WERI-Rb-1 (cell line): ENCODE data around the gene SP2.

ENCODE experiments used
- DNase-seq: peaks from one replicate; pipeline ENCODE4 v3.0.0-alpha.2; 2020
- H3K27ac ChIP-seq: fragments of 250-450 bp; sonication (Bioruptor Pico); 2 replicates; pipeline ENCODE4 v1.5.1; 2020; ENCODE audit warnings: mild to moderate bottlenecking, moderate library complexity
- H3K27me3 ChIP-seq: fragments of 250-450 bp; sonication (Bioruptor Pico); 2 replicates; pipeline ENCODE4 v1.5.1; 2021; ENCODE audit warnings: mild to moderate bottlenecking, low read depth, moderate library complexity; ENCODE audit not compliant: insufficient read depth, severe bottlenecking
- H3K36me3 ChIP-seq: fragments of 250-450 bp; sonication (Bioruptor Pico); 2 replicates; pipeline ENCODE4 v1.5.1; 2020; ENCODE audit warnings: mild to moderate bottlenecking, moderate library complexity
- H3K4me3 ChIP-seq: 2 replicates; pipeline ENCODE4 v1.5.1; 2011; ENCODE audit warnings: low read depth, mild to moderate bottlenecking, control low read depth, low read length
- H3K9me3 ChIP-seq: fragments of 250-450 bp; sonication (Bioruptor Pico); 2 replicates; pipeline ENCODE4 v1.5.1; 2021; ENCODE audit warnings: mild to moderate bottlenecking, moderate library complexity; ENCODE audit not compliant: severe bottlenecking
- CTCF ChIP-seq: IDR thresholded peaks from 2 replicates; pipeline ENCODE4 v1.5.1; 2011; ENCODE audit warnings: low read depth, mild to moderate bottlenecking, control low read depth, inconsistent platforms, low read length

SP2 gene

GRCh38 chr17:47955497-47956461 lies 59.7 kb downstream of the SP2 start:
- no peaks in the 10 kb centered on the region for H3K9me3 ChIP-seq
- no peaks in the 10 kb centered on the region for H3K36me3 ChIP-seq
- H3K27me3 ChIP-seq: no peaks in the 10 kb centered on the region
- H3K27ac ChIP-seq: no peak overlapping the region
- no peak overlapping the region for H3K4me3 ChIP-seq
- no peak for DNase-seq
- TF ChIP-seq CTCF: no peak

- Histone ChIP-seq H3K27ac (no peak overlapping the region), H3K9me3 (peaks cover 6% of the 10 kb centered on the region), H3K36me3 (no peaks in the 10 kb centered on the region), H3K4me3 (no peak overlapping the region), H3K27me3 (no peaks in the 10 kb centered on the region)
- no peak for TF ChIP-seq CTCF
- no peak for DNase-seq
Measured at GRCh38 chr17:47956791-47957590, 61.0 kb downstream of the SP2 start.

GRCh38 chr17:47957591-47958490 lies 61.8 kb downstream of the SP2 start, which contains the start of gene PRR15L:
PRR15L (minus strand) TSS chr17:47957883; CDS start chr17:47953234, 4,649 bp downstream.
- no peak within 1 kb of the TSS for H3K4me3 ChIP-seq
- no peak within 1 kb of the TSS for H3K27ac ChIP-seq
- no peak for DNase-seq
- peaks cover 11% of the 10 kb centered on the region for H3K9me3 ChIP-seq
- H3K36me3 ChIP-seq: no peaks in the 10 kb centered on the region
- H3K27me3 ChIP-seq: no peaks in the 10 kb centered on the region
- no peak for TF ChIP-seq CTCF

- Histone ChIP-seq H3K9me3 (peaks cover 11% of the 10 kb centered on the region), H3K27me3 (no peaks in the 10 kb centered on the region), H3K27ac (no peak overlapping the region), H3K36me3 (no peaks in the 10 kb centered on the region), H3K4me3 (no peak overlapping the region)
- DNase-seq: no peak
- TF ChIP-seq CTCF: no peak
Measured at GRCh38 chr17:47959825-47960655, 64.0 kb downstream of the SP2 start.

GRCh38 chr17:47961406-47961805 lies 65.4 kb downstream of the SP2 start:
- Histone ChIP-seq H3K4me3 (no peak overlapping the region), H3K27me3 (no peaks in the 10 kb centered on the region), H3K27ac (no peak overlapping the region), H3K9me3 (peaks cover 11% of the 10 kb centered on the region), H3K36me3 (no peaks in the 10 kb centered on the region)
- no peak for DNase-seq
- TF ChIP-seq CTCF: no peak
